BJ (cell line): ENCODE measurements around the gene ZMYND11. TPM values are rescaled to one million over a fixed set of nuclear protein-coding genes. Genes with fewer than 3 reads are reported as not detected.

Experiments
- CTCF ChIA-PET: fragments of 350-600 bp; formaldehyde crosslinking; extraction: SDS; loops from one replicate; lab custom pipeline; 2021; ENCODE audit warnings: antibody characterized with exemption, inconsistent platforms; lab: Yijun Ruan, JAX
- POLR2A ChIA-PET: fragments of 300-600 bp; sonication (Branson Sonifier 250); formaldehyde crosslinking; extraction: SDS; loops from one replicate; lab custom pipeline; 2021; ENCODE audit warnings: antibody characterized with exemption; lab: Charles Lee
- DNase-seq: peaks from one replicate; pipeline ENCODE4 v3.0.0-alpha.2; 2011; ENCODE audit warnings: low read depth
- H3K27me3 ChIP-seq: 2 replicates; pipeline ENCODE4 v1.6.0; 2011; ENCODE audit warnings: low read length; ENCODE audit not compliant: control insufficient read depth, insufficient read depth
- H3K36me3 ChIP-seq: 2 replicates; pipeline ENCODE4 v1.5.1; 2011; ENCODE audit warnings: low read length; ENCODE audit not compliant: control insufficient read depth, insufficient read depth
- H3K4me3 ChIP-seq: 2 replicates; pipeline ENCODE4 v1.5.1; 2011; ENCODE audit warnings: low read depth, mild to moderate bottlenecking, control low read depth, low read length
- polyA plus RNA-seq: library from polyadenylated mRNA; depleted of rRNA; stranded (reverse); fragments of >200 nt; gene quantifications from 2 replicates; pipeline ENCODE4 v1.2.3, GENCODE V29; 2011
- TF ChIP-seq, protein P1 (sequence below): IDR thresholded peaks from 2 replicates; pipeline ENCODE4 v1.5.1; 2011; ENCODE audit warnings: low read depth, mild to moderate bottlenecking, control low read depth, inconsistent platforms, low read length, moderate library complexity; ENCODE audit not compliant: insufficient read depth

Gene ZMYND11
- polyA plus RNA-seq, 1 experiment = 37.6 TPM

DNA sequence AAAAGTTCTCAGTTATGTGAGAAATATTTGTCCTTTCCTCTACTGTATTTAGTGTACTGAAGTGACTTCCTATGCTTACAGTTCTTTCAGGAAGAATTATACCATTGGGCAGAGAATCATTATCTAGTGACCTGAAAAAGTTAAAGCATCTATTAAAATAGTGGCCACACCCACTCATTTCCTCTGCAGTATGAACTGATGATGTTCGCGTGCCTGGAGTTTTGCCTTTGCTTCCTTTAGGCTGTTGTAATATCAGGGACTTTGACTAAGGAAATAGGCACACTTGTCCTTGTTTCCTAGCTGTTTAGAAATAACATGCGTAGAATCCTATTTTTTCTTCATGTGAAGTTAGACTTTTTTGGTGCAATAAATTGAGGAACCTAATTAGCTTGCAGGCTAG, 100.7 kb downstream of the ZMYND11 start:
- H3K27me3 ChIP-seq = no peaks in the 10 kb centered on the region
- no peak overlapping the region for H3K4me3 ChIP-seq
- TF ChIP-seq, protein P1, sequence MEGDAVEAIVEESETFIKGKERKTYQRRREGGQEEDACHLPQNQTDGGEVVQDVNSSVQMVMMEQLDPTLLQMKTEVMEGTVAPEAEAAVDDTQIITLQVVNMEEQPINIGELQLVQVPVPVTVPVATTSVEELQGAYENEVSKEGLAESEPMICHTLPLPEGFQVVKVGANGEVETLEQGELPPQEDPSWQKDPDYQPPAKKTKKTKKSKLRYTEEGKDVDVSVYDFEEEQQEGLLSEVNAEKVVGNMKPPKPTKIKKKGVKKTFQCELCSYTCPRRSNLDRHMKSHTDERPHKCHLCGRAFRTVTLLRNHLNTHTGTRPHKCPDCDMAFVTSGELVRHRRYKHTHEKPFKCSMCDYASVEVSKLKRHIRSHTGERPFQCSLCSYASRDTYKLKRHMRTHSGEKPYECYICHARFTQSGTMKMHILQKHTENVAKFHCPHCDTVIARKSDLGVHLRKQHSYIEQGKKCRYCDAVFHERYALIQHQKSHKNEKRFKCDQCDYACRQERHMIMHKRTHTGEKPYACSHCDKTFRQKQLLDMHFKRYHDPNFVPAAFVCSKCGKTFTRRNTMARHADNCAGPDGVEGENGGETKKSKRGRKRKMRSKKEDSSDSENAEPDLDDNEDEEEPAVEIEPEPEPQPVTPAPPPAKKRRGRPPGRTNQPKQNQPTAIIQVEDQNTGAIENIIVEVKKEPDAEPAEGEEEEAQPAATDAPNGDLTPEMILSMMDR = no peak
- CTCF ChIA-PET = interaction anchor here (1.2 kb wide), 1 partner anchor 37 kb away, joined by 3 read pairs; no protein-coding TSS in a partner anchor
- POLR2A ChIA-PET = no interaction called here
- peak; percentile 13 for DNase-seq
- H3K36me3 ChIP-seq = peaks cover 1% of the 10 kb centered on the region; the same call in 1 of the 2 replicates

DNA sequence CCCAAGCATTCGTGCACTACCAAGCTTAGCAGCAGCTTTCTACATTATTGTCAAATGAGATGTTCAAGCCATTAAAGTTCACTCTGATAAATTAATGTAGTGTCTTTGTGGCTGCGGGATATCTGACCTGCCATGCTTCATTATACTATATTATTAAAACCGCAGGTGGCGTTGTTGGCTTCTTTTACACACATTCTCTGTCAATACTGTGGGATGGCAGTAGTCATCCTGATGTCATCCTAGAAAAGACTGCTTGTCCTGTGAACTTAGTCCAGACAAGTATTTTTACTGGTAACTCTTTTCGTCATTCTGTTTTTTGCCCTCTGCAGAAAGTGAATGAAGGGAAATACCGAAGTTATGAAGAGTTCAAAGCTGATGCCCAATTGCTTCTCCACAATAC, 103.9 kb downstream of the ZMYND11 start:
- CTCF ChIA-PET = no interaction called here
- TF ChIP-seq, protein P1 = no peak
- POLR2A ChIA-PET = no interaction called here
- Histone ChIP-seq H3K36me3 (peaks cover 4% of the 10 kb centered on the region), H3K27me3 (no peaks in the 10 kb centered on the region), H3K4me3 (no peak overlapping the region)
- no peak for DNase-seq

DNA sequence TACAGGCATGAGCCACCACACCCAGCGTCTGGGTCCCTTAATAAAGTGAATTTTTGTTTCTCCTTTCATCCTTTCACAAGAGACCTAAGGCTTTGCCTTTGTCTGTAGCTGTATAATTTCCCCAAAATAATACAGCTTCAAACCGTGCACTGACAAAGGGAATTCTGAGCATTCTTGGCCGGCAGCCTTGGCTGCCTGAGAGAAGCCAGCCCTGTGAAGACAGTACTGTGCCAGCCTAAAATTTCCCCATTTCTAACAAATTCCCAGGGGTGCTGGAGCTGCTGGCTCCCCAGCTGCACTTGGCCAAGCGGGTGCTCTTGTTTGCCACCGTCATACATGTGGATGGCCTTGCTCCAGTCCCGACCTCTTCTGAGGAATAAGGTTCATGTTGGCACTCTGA, 106.2 kb downstream of the ZMYND11 start:
- Histone ChIP-seq H3K27me3 (no peaks in the 10 kb centered on the region), H3K36me3 (peaks cover 4% of the 10 kb centered on the region), H3K4me3 (no peak overlapping the region)
- CTCF ChIA-PET = interaction anchor here (0.6 to 1.9 kb wide), 2 partner anchors 9 to 11 kb away, joined by 4 to 7 read pairs; no protein-coding TSS in a partner anchor
- POLR2A ChIA-PET = no interaction called here
- no peak for DNase-seq
- TF ChIP-seq, protein P1 = no peak

DNA sequence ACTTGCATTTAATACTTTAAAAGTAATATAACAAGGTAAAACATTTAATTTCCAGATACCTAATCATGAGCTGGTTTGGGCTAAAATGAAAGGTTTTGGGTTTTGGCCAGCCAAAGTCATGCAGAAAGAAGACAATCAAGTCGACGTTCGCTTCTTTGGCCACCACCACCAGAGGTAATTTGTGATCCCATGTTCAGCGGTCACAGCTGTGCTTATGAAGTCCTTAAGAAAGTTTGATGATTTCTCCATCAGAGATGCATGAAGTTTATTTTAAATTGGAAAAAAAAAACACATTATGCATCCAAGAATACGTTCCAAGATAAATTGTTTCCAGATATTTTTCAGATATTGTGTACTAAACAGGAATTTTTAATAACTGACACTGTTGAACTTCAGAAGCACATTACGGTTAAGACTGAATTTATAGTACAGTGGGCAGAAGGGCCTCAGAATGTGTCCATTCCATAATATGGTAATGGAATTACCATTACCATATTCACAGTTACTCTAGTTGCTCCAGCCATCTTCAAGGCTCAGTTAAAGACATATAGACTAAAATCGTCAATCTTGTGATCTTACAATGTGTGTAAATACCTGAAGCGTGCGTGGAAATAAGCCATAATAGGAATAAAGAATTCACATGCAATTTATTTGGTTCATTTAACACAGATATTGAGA, 106.8 kb downstream of the ZMYND11 start:
- DNase-seq = no peak
- H3K4me3 ChIP-seq = no peak overlapping the region
- no peaks in the 10 kb centered on the region for H3K27me3 ChIP-seq
- CTCF ChIA-PET = no interaction called here
- POLR2A ChIA-PET = no interaction called here
- TF ChIP-seq, protein P1 = no peak
- H3K36me3 ChIP-seq = peaks cover 6% of the 10 kb centered on the region

DNA sequence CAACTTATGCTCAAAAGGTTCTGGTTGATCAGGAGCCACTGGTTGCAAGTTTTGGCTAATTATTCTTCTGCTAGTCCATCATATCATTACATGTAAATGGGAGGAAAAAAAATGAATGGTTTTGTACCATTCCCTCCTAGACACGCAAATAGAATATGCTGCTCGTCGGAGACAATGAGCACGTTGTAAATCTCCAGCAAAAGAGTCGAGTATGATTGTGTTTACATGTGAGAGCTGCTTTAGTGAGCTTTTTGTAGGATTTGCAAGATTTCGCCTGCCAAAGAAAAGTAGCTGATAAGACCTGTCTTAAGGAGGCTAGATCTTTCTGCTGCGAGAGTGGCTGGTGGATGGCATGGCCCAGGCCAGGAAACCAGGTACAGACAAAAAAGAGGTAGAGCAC, 109.0 kb downstream of the ZMYND11 start:
- CTCF ChIA-PET = no interaction called here
- Histone ChIP-seq H3K36me3 (peaks cover 10% of the 10 kb centered on the region), H3K4me3 (no peak overlapping the region), H3K27me3 (no peaks in the 10 kb centered on the region)
- TF ChIP-seq, protein P1 = no peak
- POLR2A ChIA-PET = no interaction called here
- DNase-seq = no peak
